Transverse colon (tissue), 4 donors: ENCODE data around the gene VPS51. TPM values are rescaled to one million over a fixed set of nuclear protein-coding genes. Genes with fewer than 3 reads are reported as not detected.

Experiments
- DNase-seq: peaks from one replicate; pipeline ENCODE4 v3.0.0-alpha.2; 2019
- H3K27ac ChIP-seq, 4 donors: fragments of 200-600 bp; sonication (generic); 2 replicates each; pipeline ENCODE4 v1.5.1; 2016 to 2018; ENCODE audit warnings: inconsistent platforms in 4 of 4
- H3K27me3 ChIP-seq: fragments of 200-600 bp; sonication (generic); 2 replicates; pipeline ENCODE4 v1.5.1; 2017; ENCODE audit warnings: inconsistent platforms
- H3K36me3 ChIP-seq, 4 donors: fragments of 200-600 bp; sonication (generic); 2 replicates each; pipeline ENCODE4 v1.5.1; 2017 to 2019; ENCODE audit warnings: inconsistent platforms in 4 of 4
- H3K4me1 ChIP-seq, 4 donors: fragments of 200-600 bp; sonication (generic); 2 replicates each; pipeline ENCODE4 v1.5.1; 2017 to 2020; ENCODE audit warnings: inconsistent platforms in 4 of 4
- H3K4me3 ChIP-seq, 4 donors: fragments of 200-600 bp; sonication (generic); 1 replicate in 1 of 4; 2 replicates in 3 of 4; pipeline versions ENCODE4 v1.5.1 to v1.6.1; 2017 to 2019; ENCODE audit warnings: inconsistent platforms in 4 of 4
- H3K9me3 ChIP-seq, 2 donors: fragments of 200-600 bp; sonication (generic); 2 replicates each; pipeline ENCODE4 v1.5.1; 2017 to 2019; ENCODE audit warnings: inconsistent platforms in 2 of 2
- EP300 ChIP-seq: sonication (generic); formaldehyde crosslinking; IDR thresholded peaks from one replicate; pipeline ENCODE4 v1.6.1; 2017; ENCODE audit warnings: antibody characterized with exemption, low read depth
- POLR2A ChIP-seq: fragments of 450-650 bp; IDR thresholded peaks from one replicate; pipeline ENCODE4 v1.6.1; 2016; ENCODE audit warnings: antibody characterized with exemption, mild to moderate bottlenecking, moderate library complexity
- POLR2AphosphoS5 ChIP-seq, 3 donors: sonication (generic); formaldehyde crosslinking; IDR thresholded peaks; one replicate each; pipeline ENCODE4 v1.6.1; 2016; ENCODE audit warnings: antibody characterized with exemption in 3 of 3
- WGBS, 2 donors: methylation state at CpG; one replicate each; pipeline ENCODE4 v1.1.5; 2018; ENCODE audit warnings: low coverage in 1 of 2; 5-methylcytosine and 5-hydroxymethylcytosine counted together
- in situ Hi-C, 4 donors: fragments of 200-750 bp; cut with MboI; loops; one replicate each; pipeline versions ENCODE4 v1.15.0 to v1.15.1; 2017; ENCODE audit warnings: low sequenced_read_pairs in 3 of 4, low pct_ligation_motif_present in 1 of 4, low pct_unique_long_range_greater_than_20kb in 1 of 4
- intact Hi-C: fragments of 100-400 bp; cut with DNase I; formaldehyde crosslinking; loops from one replicate; pipeline ENCODE4 v1.15.1; 2023; ENCODE audit warnings: low total_unique reads
- total RNA-seq, 4 donors: library from RNA; depleted of rRNA; stranded (reverse); fragments of >200 nt; gene quantifications; one replicate each; pipeline ENCODE4 v1.1.0, GENCODE V29; 2016
- TF ChIP-seq, protein P1 (sequence below), 5 experiments: fragments of 200-600 bp in 3 of 5; fragments of 450-650 bp in 2 of 5; sonication (generic) in 3 of 5; IDR thresholded peaks; 1 replicate in 2 of 5; 2 replicates in 3 of 5; pipeline ENCODE4 v1.5.1; 2016 to 2017; ENCODE audit warnings: antibody characterized with exemption in 5 of 5, inconsistent platforms in 3 of 5, mild to moderate bottlenecking in 2 of 5, moderate library complexity in 1 of 5

The VPS51 gene
- total RNA-seq, 4 donors from 2014 or later: 252 to 560 (median 437) TPM

DNA sequence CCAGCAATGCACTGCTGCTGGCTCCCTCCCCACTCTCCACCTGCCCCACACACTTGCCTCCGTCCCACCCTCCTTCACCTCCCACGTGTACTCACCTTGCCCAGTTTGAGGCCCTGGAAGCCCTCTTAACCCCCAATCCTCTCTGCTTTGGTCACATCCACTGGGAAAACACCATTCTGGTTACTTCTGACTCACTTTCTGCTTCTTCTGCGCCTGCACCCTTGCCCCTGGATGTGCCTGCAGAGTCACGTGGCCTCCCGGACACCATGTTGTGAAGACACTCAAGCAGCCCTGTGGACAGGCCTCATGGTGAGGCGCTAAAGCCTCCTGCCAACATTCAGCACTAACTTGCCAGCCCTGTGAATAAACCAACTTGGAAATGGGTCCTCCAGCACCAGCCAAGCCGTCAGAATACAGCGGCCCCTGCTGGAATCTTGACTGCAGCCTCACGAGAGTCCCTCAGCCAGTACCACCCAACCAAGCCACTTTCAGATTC lies 35.1 kb upstream of the VPS51 start:
- Histone ChIP-seq H3K9me3 (no peaks in the 10 kb centered on the region), H3K36me3 (no peaks in the 10 kb centered on the region), H3K27me3 (no peaks in the 10 kb centered on the region), H3K4me1 (peaks cover 0 to 7% (median 0%) of the 10 kb centered on the region in 4 donors), H3K27ac (no peak overlapping the region), H3K4me3 (no peak overlapping the region)
- DNase-seq: no peak
- TF ChIP-seq, protein P1, sequence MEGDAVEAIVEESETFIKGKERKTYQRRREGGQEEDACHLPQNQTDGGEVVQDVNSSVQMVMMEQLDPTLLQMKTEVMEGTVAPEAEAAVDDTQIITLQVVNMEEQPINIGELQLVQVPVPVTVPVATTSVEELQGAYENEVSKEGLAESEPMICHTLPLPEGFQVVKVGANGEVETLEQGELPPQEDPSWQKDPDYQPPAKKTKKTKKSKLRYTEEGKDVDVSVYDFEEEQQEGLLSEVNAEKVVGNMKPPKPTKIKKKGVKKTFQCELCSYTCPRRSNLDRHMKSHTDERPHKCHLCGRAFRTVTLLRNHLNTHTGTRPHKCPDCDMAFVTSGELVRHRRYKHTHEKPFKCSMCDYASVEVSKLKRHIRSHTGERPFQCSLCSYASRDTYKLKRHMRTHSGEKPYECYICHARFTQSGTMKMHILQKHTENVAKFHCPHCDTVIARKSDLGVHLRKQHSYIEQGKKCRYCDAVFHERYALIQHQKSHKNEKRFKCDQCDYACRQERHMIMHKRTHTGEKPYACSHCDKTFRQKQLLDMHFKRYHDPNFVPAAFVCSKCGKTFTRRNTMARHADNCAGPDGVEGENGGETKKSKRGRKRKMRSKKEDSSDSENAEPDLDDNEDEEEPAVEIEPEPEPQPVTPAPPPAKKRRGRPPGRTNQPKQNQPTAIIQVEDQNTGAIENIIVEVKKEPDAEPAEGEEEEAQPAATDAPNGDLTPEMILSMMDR (IDR thresholded peaks at IDR 0.05): no peak
- TF ChIP-seq POLR2A: no peak
- intact Hi-C loops (no loop called here), in situ Hi-C loops (no loop called here)
- 78% methylated on average over 8 of the region's 9 CpGs; no CpG with 5 or more reads in 1 of the 2 donors for WGBS, 2 donors

DNA sequence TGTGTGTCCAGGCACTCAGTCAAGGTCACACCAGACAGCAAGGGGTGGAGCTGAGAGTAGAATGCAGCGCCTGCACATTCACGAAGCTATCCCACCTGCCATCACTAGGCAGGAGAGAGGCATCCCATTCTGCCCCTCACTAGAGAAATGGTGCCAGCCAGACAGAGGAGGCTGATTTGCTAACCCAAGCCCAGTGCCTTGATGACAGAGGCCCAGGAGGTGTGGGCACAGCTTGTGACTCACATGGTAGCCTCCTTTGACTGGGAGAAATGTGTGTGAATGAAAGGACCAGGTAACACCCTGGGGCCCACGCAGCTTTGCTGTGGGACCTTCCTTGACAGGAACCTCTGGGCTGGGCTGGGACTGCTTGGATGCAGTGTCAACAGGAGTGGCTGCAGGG lies 32.5 kb upstream of the VPS51 start:
- Histone ChIP-seq H3K27me3 (no peaks in the 10 kb centered on the region), H3K36me3 (no peaks in the 10 kb centered on the region), H3K4me1 (peaks cover 0 to 4% (median 0%) of the 10 kb centered on the region in 4 donors), H3K27ac (no peak overlapping the region), H3K4me3 (no peak overlapping the region), H3K9me3 (no peaks in the 10 kb centered on the region)
- TF ChIP-seq EP300: no peak
- TF ChIP-seq, protein P1 (IDR thresholded peaks at IDR 0.05): no peak
- TF ChIP-seq POLR2A: no peak
- TF ChIP-seq POLR2AphosphoS5 (IDR thresholded peaks at IDR 0.05): no peak
- in situ Hi-C loops (no loop called here), intact Hi-C loops (no loop called here)
- 74% methylated on average over 3 of the region's 3 CpGs; no CpG with 5 or more reads in 1 of the 2 donors for WGBS, 2 donors
- DNase-seq: no peak

DNA sequence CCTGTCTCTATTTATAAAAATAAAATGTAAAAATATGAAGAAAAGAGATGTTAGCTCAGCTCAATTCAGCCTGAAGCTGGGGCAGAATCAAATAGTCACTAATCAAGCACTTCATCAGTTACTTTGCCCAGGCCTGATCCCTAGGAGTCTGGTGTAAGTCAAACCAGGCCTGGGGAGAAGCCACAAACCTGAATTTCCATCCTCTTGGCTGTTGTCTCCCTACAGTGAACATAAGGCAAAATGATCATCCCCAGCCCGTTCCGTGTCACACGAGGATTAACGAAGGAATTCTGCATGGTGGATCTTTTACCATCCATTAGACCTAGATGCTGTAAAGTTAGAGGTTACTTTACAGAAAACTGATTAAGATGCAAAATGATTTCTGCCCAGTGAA lies 31.2 kb upstream of the VPS51 start:
- H3K4me1 ChIP-seq: peaks cover 0 to 4% (median 0%) of the 10 kb centered on the region in 4 donors
- H3K4me3 ChIP-seq: no peak overlapping the region
- no peak overlapping the region for H3K27ac ChIP-seq
- H3K27me3 ChIP-seq: no peaks in the 10 kb centered on the region
- in situ Hi-C loops: no loop called here
- H3K9me3 ChIP-seq: no peaks in the 10 kb centered on the region
- no peak for DNase-seq
- H3K36me3 ChIP-seq: no peaks in the 10 kb centered on the region
- intact Hi-C loops: no loop called here
- whole genome bisulfite sequencing, 2 donors: 91 to 100% methylated on average over 1 to 4 of the region's 4 CpGs
- no peak for TF ChIP-seq POLR2A
- no peak for TF ChIP-seq POLR2AphosphoS5 (IDR thresholded peaks at IDR 0.05)
- TF ChIP-seq, protein P1 (IDR thresholded peaks at IDR 0.05): no peak
- no peak for TF ChIP-seq EP300

DNA sequence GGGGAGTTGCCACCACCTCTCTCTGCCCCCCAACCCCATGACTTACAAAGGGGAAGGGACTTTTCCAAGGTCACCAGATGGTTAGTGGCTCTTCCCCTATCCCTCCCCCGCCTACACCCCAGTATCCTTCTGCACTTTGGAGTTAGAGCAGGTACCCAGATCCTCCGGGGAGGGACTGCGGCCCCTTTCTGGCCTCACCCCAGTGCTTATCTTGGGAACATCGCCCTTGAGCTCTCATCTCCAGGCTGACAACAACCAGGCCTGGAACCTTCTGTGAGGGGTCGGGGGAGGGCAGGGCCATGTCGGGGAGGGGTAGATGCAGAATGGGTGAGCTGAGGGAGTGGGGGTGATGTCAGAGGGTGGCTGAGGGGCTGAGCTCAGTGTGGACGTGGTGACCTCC lies 30.2 kb upstream of the VPS51 start:
- 82% methylated on average over 3 to 7 of the region's 7 CpGs for WGBS, 2 donors
- TF ChIP-seq EP300 (no peak), POLR2A (no peak), POLR2AphosphoS5 (IDR thresholded peaks at IDR 0.05) (no peak)
- TF ChIP-seq, protein P1 (IDR thresholded peaks at IDR 0.05): no peak
- intact Hi-C loops (no loop called here), in situ Hi-C loops (no loop called here)
- H3K27me3 ChIP-seq: no peaks in the 10 kb centered on the region
- DNase-seq: no peak
- H3K27ac ChIP-seq: no peak overlapping the region
- H3K4me3 ChIP-seq: no peak overlapping the region
- H3K4me1 ChIP-seq: no peaks in the 10 kb centered on the region
- no peaks in the 10 kb centered on the region for H3K36me3 ChIP-seq
- H3K9me3 ChIP-seq: no peaks in the 10 kb centered on the region
